Stimulated activated memory B cell treated with anti-CD40 and anti-IgM and Interleukin-4, amounts not matched to agents 10 μg/mL and 1 μg/mL and 100 μg/mL, for 72 hours (primary cell): ENCODE results near the gene SLC6A17.

Experiments used
- ATAC-seq: fragments of 150-1000 bp; cut with Tn5 transposase; 2 replicates; pipeline ENCODE4 v1.10.0; 2021
- H3K27ac Mint-ChIP-seq: one replicate; pipeline ENCODE4 v1.8.0; 2022; ENCODE audit warnings: mild to moderate bottlenecking, mixed read lengths
- H3K27me3 Mint-ChIP-seq: one replicate; pipeline ENCODE4 v1.8.0; 2022; ENCODE audit warnings: mixed read lengths
- H3K36me3 Mint-ChIP-seq: one replicate; pipeline ENCODE4 v1.8.0; 2022; ENCODE audit warnings: mixed read lengths
- H3K4me1 Mint-ChIP-seq: one replicate; pipeline ENCODE4 v1.8.0; 2022; ENCODE audit warnings: mixed read lengths
- H3K4me3 Mint-ChIP-seq: one replicate; pipeline ENCODE4 v1.8.0; 2022; ENCODE audit warnings: mild to moderate bottlenecking, moderate library complexity, mixed read lengths
- H3K9me3 Mint-ChIP-seq: one replicate; pipeline ENCODE4 v1.8.0; 2022; ENCODE audit warnings: mixed read lengths

The SLC6A17 gene

DNA sequence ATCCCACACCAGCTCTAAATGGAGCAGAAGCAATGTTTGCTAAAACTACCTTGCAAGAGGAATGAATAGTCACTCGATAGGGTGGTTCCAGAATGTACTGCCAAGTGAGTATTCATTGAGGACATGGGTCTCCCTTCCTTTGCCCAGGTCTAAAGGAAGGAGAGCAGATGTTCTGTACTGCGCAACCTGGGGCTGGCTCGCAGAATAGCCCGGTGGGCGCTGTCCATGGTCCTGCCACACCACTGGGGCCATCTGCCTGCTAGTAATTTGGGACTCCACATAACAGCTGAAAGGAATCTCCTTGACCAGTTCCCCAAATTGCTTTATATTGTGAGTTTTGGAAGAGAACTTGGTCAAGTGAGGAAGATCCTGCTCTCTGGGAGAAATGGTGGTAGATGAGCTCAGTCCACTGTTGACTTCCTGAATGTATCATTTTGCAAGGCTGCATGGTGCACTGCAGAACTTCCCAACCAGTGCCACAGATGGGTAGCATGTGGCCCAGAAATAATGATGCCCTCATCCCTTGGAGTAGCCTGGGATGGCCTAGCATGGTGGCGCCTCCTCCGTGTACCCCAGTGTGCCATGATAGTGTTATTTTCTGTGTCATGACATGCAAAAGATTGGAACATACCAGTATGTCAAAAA, 5.7 kb downstream of the SLC6A17 start:
- Mint-ChIP-seq H3K4me3 (no peak overlapping the region), H3K27ac (no peak overlapping the region), H3K36me3 (no peaks in the 10 kb centered on the region), H3K9me3 (peaks cover 7% of the 10 kb centered on the region), H3K4me1 (no peaks in the 10 kb centered on the region), H3K27me3 (peaks cover 80% of the 10 kb centered on the region)
- ATAC-seq, result no peak

DNA sequence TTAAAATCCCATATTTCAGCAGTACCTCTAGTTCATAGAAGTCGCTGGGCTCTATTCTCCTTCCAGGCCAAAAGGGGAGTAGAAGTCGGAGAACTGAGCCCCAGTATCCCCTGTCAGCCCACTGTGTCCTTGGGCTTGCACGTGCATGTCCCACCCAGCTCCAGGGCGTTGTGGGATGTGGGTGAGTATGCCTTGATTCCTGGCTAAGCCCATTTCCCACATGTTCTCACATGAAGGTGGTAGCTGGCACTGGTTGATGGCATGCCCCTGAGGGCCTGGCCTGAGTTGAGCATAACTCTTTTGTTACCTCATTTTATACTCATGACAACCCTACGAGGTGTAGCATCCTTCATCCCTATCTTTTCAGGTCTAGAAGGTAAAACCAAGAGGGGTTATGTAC, 8.0 kb downstream of the SLC6A17 start:
- H3K4me3 Mint-ChIP-seq, result no peak overlapping the region
- H3K9me3 Mint-ChIP-seq, result peaks cover 7% of the 10 kb centered on the region
- no peak for ATAC-seq
- H3K27ac Mint-ChIP-seq, result no peak overlapping the region
- no peaks in the 10 kb centered on the region for H3K4me1 Mint-ChIP-seq
- no peaks in the 10 kb centered on the region for H3K36me3 Mint-ChIP-seq
- H3K27me3 Mint-ChIP-seq, result peaks cover 88% of the 10 kb centered on the region

DNA sequence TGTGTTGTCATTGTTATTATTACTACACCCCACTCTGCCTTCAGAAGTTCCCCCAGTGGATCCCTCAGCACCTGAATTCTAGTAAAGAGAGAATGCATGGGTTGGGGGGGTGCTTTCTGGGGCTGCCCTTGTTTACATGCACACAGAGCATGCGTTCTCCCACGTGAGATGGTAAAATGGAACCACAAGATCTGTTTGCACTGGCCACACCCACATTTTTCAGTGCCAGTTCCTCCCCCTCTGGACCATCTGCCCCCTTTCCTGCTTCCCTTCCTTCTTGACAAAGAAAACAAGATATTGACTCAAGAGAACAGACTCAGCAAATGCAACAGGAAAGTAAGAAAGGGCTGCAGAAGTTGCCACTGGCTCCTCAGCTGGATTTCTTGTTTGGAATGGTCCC, 8.9 kb downstream of the SLC6A17 start:
- H3K9me3 Mint-ChIP-seq, result peaks cover 7% of the 10 kb centered on the region
- H3K4me3 Mint-ChIP-seq, result no peak overlapping the region
- ATAC-seq, result no peak
- H3K27me3 Mint-ChIP-seq, result peaks cover 95% of the 10 kb centered on the region
- H3K36me3 Mint-ChIP-seq, result no peaks in the 10 kb centered on the region
- H3K4me1 Mint-ChIP-seq, result no peaks in the 10 kb centered on the region
- no peak overlapping the region for H3K27ac Mint-ChIP-seq

DNA sequence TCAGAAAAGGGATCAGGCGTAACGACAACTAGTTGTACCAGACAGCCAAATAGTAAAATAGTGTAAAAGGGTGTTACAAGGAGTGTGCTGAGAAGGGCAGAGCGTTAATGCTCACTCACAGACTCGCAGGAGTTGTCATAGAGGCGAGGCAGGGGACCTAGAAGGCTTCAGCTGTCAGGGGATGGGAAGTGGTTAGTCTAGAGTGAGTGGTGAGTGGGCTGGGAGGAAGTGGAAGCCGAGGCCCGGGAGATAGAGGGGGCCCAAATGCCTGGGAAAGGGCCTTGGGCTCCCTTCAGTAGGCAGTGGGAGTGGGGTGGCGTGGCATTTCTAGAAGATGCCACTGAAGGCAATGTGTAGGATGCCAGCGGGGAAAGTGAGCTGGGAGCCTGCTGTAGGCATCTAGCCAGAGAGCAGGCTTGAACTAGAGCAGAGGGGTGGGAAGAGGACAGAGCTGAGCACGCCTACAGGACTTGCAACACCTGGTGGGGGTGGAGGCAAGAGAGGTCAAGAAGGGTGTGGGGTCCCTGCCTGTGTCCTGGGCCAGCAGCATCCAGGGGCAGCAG, 10.3 kb downstream of the SLC6A17 start:
- H3K27me3 Mint-ChIP-seq, result peaks cover 95% of the 10 kb centered on the region
- H3K9me3 Mint-ChIP-seq, result peaks cover 7% of the 10 kb centered on the region
- H3K4me1 Mint-ChIP-seq, result no peaks in the 10 kb centered on the region
- no peaks in the 10 kb centered on the region for H3K36me3 Mint-ChIP-seq
- peak; percentile 10 for ATAC-seq
- H3K27ac Mint-ChIP-seq, result no peak overlapping the region
- H3K4me3 Mint-ChIP-seq, result no peak overlapping the region

DNA sequence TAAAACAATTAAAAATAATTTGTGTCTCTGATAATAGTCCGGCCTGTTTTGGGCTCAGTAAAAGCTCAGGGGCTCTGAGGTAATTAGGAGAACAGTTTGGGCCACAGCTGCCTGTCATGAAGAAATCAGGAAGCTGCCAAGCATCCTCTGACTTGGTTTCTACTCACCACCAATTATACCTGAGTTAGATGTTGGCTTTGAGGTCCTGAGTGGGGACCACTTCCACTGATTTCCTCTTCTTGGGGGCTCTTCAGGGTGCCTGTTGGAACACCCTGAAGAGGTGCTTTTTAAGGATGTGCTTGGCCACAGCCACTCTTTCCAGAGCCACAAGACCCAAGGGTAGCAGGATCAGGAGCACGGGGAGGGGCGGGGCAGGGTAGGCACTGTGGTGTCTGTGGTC, 10.9 kb downstream of the SLC6A17 start:
- Mint-ChIP-seq H3K27me3 (peaks cover 91% of the 10 kb centered on the region), H3K27ac (no peak overlapping the region), H3K4me3 (no peak overlapping the region), H3K9me3 (peaks cover 7% of the 10 kb centered on the region), H3K36me3 (no peaks in the 10 kb centered on the region), H3K4me1 (no peaks in the 10 kb centered on the region)
- no peak for ATAC-seq

DNA sequence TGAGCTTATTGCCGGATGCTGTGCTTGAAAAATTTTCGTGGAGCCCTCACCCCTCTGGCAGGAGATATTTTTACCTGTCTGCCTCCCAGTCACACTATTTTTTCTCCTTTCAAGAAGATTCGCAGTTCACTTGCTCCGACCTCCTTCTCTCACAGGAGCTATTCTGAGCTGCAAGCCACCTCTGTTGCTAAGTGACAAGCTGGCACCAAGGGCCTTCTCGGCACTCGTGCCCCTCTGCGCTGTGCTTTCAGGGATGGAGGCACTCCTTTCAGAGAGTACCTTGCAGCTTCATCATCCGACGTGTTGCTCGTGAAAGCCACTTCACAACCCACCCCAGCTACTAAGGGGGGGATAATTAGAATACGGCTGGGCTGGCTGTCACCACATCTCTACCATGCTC, 11.6 kb downstream of the SLC6A17 start:
- Mint-ChIP-seq H3K27me3 (peaks cover 84% of the 10 kb centered on the region), H3K4me1 (no peaks in the 10 kb centered on the region), H3K4me3 (no peak overlapping the region), H3K9me3 (peaks cover 7% of the 10 kb centered on the region), H3K27ac (no peak overlapping the region), H3K36me3 (no peaks in the 10 kb centered on the region)
- no peak for ATAC-seq

DNA sequence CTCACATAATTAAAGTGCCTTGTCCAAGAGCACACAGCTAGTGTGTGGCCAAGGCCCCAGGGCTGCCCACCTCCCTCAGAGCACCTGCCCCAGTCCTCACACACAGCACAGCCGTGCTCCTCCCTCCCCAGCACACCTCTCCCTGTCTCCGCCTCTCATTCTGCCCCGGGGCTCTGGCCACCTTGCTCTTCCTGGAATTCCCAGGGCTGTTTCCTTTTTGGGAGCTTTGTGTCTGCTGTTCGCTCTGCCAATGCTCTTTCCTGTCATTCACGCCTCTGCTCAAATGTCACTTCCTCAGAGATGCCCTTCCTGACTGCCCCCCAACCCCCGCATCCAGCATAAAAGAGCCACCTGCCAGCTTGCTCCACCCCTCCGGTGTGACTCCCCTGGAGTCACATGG, 13.3 kb downstream of the SLC6A17 start:
- Mint-ChIP-seq H3K9me3 (no peaks in the 10 kb centered on the region), H3K27me3 (peaks cover 67% of the 10 kb centered on the region), H3K27ac (no peak overlapping the region), H3K36me3 (no peaks in the 10 kb centered on the region), H3K4me1 (no peaks in the 10 kb centered on the region), H3K4me3 (no peak overlapping the region)
- ATAC-seq, result no peak

DNA sequence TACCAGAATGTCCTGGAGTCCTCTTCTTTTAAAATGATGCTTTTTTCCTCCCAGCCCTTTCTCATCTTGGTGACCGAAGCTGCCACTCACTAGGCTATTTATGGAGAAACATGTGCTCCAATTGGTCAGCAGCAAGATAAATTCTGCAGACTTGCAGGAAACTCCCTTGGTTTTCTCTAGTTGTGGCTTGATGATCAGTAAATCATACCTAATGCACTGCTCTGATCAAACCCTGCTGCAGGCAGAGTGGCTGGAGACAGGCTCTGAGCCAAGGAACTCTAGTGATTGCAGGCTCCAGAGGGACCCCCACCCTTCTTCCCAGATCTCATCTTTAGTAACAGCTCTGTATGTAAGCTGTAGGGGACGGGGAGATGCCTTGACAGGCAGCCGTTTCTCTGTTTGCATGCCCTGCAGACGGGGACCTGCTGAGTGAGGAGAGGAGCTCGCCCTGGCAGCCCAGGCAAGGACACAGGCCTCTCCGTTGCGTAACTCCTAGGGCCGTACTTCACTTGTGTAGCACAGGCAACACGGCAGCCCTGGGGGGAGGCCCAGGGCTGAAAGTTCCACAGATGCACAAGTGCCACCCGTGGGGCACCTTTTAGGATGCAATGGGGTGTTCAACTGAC, 14.5 kb downstream of the SLC6A17 start:
- Mint-ChIP-seq H3K4me1 (no peaks in the 10 kb centered on the region), H3K27ac (no peak overlapping the region), H3K4me3 (no peak overlapping the region), H3K36me3 (no peaks in the 10 kb centered on the region), H3K9me3 (no peaks in the 10 kb centered on the region), H3K27me3 (peaks cover 54% of the 10 kb centered on the region)
- ATAC-seq, result no peak

DNA sequence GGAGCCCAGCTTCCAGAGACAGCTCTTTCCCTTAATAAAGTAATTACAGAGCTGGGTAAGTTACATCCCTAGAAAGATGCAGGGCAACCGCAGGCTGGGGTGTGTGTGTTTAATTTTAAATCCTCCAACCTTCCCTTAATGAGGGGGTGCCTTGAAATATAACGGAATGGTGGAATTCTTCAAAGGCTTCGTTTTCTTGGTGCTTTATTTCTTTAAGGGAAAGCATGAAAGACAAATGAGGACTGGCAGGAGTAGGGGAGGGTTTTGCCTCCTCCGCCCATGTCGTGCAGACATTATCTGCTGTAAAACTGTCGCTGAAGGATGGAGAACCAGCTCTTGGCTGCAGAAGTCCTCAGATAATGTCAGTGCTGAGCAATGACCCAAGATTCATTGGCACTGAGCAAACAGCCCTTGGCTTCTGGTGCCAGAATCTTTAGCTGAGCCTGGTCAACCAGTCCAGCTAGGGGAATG, 15.5 kb downstream of the SLC6A17 start:
- Mint-ChIP-seq H3K36me3 (no peaks in the 10 kb centered on the region), H3K27ac (no peak overlapping the region), H3K4me1 (no peaks in the 10 kb centered on the region), H3K4me3 (no peak overlapping the region), H3K27me3 (peaks cover 45% of the 10 kb centered on the region), H3K9me3 (no peaks in the 10 kb centered on the region)
- no peak for ATAC-seq

DNA sequence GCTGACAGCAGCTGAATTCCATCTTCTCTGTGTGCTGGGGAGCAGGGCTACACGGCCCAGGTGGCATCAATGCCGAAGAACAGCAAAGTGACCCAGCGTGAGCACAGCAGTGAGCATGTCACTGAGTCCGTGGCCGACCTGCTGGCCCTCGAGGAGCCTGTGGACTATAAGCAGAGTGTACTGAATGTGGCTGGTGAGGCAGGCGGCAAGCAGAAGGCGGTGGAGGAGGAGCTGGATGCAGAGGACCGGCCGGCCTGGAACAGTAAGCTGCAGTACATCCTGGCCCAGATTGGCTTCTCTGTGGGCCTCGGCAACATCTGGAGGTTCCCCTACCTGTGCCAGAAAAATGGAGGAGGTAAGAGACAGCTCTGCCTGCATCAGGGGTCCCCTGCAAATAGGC, 16.6 kb downstream of the SLC6A17 start:
- Mint-ChIP-seq H3K27ac (no peak overlapping the region), H3K9me3 (no peaks in the 10 kb centered on the region), H3K27me3 (peaks cover 42% of the 10 kb centered on the region), H3K36me3 (no peaks in the 10 kb centered on the region), H3K4me3 (no peak overlapping the region), H3K4me1 (no peaks in the 10 kb centered on the region)
- ATAC-seq, result no peak

DNA sequence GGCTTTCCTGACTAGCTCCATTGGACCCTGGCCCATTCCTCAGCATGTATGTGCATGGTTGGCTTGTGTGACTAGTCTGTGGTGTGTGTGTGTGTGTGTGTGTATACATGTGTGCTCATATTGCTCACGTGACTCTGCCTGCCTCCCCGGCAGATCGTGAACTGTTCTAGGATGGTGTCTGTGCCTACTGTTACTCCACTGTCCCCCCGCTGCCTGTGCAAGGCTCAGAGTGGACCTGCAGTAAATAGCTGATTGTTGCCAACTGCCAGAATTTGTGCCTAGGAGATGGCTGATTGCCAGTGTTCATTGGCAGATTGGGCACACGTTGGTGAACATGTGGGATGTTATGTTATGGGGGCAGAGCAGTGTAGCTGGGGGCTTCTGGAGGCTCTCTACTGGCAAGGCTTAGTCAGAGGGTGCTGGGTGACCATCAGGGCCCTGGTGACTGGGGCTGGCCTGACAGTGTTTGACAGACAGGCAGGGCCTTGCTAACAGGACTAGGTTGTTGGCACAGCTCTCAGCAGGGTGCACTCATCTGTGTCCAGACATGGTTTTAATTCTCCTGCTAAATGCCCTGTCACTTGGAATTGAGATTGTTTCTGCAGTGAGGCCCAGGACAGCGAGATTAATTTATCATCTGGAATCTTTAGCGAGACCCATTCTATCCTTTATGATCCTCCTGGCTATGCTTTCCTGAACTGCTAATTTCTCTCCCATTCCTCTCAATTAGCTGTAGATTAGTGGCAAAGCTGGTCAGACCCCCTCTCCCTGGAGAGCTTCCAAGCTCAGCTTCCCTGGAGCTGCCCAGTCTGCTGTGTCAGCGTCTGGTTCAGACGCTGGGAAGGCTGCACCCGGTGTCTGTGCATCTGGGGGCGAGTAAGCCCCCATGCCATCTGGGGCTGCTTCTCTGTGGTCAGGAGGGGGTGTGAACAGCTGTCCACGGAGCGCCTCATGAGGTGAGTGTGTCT, 20.8 kb downstream of the SLC6A17 start:
- H3K27me3 Mint-ChIP-seq, result peaks cover 41% of the 10 kb centered on the region
- H3K4me1 Mint-ChIP-seq, result no peaks in the 10 kb centered on the region
- H3K9me3 Mint-ChIP-seq, result no peaks in the 10 kb centered on the region
- H3K27ac Mint-ChIP-seq, result no peak overlapping the region
- no peaks in the 10 kb centered on the region for H3K36me3 Mint-ChIP-seq
- no peak overlapping the region for H3K4me3 Mint-ChIP-seq
- no peak for ATAC-seq

DNA sequence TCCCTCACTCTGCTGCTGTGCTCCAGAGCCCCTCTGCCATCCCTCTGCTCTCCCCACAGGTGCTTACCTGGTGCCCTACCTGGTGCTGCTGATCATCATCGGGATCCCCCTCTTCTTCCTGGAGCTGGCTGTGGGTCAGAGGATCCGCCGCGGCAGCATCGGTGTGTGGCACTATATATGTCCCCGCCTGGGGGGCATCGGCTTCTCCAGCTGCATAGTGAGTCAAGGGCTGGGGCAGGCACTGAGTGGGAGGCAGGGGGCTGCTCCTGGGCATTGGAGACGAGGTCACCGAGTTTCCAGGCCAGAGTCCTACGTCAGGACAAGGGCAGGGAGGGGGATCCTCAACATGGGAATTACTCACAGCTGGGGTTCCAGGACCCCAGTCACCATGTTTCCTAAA, 21.7 kb downstream of the SLC6A17 start:
- no peaks in the 10 kb centered on the region for H3K9me3 Mint-ChIP-seq
- H3K4me1 Mint-ChIP-seq, result no peaks in the 10 kb centered on the region
- peaks cover 41% of the 10 kb centered on the region for H3K27me3 Mint-ChIP-seq
- H3K36me3 Mint-ChIP-seq, result no peaks in the 10 kb centered on the region
- ATAC-seq, result no peak
- no peak overlapping the region for H3K4me3 Mint-ChIP-seq
- no peak overlapping the region for H3K27ac Mint-ChIP-seq

DNA sequence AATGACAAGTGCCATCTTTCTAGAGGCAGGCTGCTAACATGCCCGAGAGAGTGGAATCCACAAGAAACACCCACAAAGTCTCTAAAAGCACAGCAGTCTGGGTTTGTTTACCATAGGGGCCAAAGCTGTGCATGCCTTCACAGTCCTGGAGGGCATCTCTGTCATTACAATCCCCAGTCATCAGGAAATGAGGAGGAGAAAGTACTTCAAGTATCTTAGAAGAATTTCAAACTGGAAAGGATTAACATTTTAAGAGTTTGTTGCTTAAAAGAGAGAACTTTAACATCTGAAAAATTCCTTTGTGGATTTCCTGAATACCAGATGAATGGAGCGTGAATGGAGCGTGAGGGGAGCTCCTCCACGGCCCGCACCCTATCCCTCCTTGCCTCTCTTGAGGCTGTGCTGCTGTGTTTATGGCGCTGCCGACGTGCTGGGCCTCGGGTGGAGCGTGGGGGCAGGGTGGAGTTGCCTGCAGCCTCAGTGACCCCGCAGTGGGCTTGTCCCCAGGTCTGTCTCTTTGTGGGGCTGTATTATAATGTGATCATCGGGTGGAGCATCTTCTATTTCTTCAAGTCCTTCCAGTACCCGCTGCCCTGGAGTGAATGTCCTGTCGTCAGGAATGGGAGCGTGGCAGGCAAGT, 23.3 kb downstream of the SLC6A17 start:
- no peak overlapping the region for H3K4me3 Mint-ChIP-seq
- no peaks in the 10 kb centered on the region for H3K4me1 Mint-ChIP-seq
- H3K27ac Mint-ChIP-seq, result no peak overlapping the region
- ATAC-seq, result no peak
- no peaks in the 10 kb centered on the region for H3K9me3 Mint-ChIP-seq
- H3K36me3 Mint-ChIP-seq, result no peaks in the 10 kb centered on the region
- H3K27me3 Mint-ChIP-seq, result peaks cover 41% of the 10 kb centered on the region

DNA sequence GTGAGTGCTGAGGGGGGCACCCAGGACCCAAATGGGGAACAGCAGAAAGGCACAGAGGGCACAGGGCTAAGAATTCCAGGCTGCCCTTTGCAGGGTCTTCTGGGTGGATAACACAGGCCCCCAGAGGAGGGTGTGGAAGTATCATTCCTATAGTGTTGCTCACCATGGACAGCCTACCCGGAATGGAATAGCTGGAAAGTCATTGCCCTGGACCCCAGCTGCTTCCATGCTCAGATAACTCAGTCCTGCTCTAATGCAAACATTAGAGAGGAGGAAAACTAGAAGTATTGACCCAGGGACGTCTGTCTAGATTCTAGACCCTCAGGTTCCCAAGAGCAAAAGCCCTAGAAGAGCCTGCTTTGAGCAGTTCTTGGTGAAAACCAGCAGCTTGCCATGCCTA, 24.7 kb downstream of the SLC6A17 start:
- H3K27me3 Mint-ChIP-seq, result peaks cover 41% of the 10 kb centered on the region

More for the DNA sequence above, 24.7 kb downstream of the SLC6A17 start:
- no peaks in the 10 kb centered on the region for H3K4me1 Mint-ChIP-seq
- H3K4me3 Mint-ChIP-seq, result no peak overlapping the region
- ATAC-seq, result no peak
- H3K9me3 Mint-ChIP-seq, result no peaks in the 10 kb centered on the region
- no peak overlapping the region for H3K27ac Mint-ChIP-seq
- no peaks in the 10 kb centered on the region for H3K36me3 Mint-ChIP-seq
